ENCODE results near the gene C10orf95.

The C10orf95 gene

GRCh38 chr10:102401735-102402511, 49.4 kb downstream of the C10orf95 start:
- DNase-seq (ENCODE audit: low read depth, low spot score): peak; percentile 91

DNA sequence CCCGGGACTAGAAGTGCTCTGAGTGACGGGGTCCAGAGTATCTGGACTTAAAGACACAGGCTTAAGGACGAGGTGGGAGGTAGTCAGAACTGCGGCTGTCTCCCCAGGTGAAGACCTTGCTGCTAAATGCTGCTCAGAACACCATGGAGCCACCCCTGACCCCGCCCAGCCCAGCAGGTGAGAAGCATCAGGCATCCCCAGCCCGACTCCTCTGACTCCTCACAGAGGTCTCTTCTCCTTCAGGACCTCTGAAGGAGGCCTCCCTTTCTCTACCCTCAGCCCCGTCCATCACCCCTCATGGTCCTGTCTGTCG, 50.0 kb downstream of the C10orf95 start:
- no peak for DNase-seq (ENCODE audit: low read depth, low spot score)

- no peak for DNase-seq (ENCODE audit: low read depth, low spot score)
Measured at GRCh38 chr10:102400598-102401341, 50.6 kb downstream of the C10orf95 start.

- no peak for DNase-seq (ENCODE audit: low read depth, low spot score)
Measured at GRCh38 chr10:102400076-102400475, 51.3 kb downstream of the C10orf95 start.
